Type B pancreatic cell (in vitro differentiated cells): ENCODE data around the gene IFT57. TPM values are rescaled to one million over a fixed set of nuclear protein-coding genes. Genes with fewer than 3 reads are reported as not detected.

Experiments used
- DNase-seq: peaks from one replicate; pipeline ENCODE4 v3.0.0; 2021; ENCODE audit warnings: mixed read lengths; ENCODE audit not compliant: unreplicated experiment; ENCODE audit errors: extremely low spot score
- H3K27ac Mint-ChIP-seq: 2 replicates; pipeline ENCODE4 v1.8.0; 2021; ENCODE audit warnings: mild to moderate bottlenecking, mixed read lengths
- H3K27me3 Mint-ChIP-seq: 2 replicates; pipeline ENCODE4 v1.8.0; 2021; ENCODE audit warnings: mixed read lengths
- H3K36me3 Mint-ChIP-seq: 2 replicates; pipeline ENCODE4 v1.8.0; 2021; ENCODE audit warnings: mixed read lengths
- H3K4me1 Mint-ChIP-seq: one replicate; pipeline ENCODE4 v1.8.0; 2021; ENCODE audit warnings: mixed read lengths; ENCODE audit not compliant: unreplicated experiment
- H3K4me3 Mint-ChIP-seq: 2 replicates; pipeline ENCODE4 v1.8.0; 2021; ENCODE audit warnings: mild to moderate bottlenecking, mixed read lengths
- H3K9me3 Mint-ChIP-seq: 2 replicates; pipeline ENCODE4 v1.8.0; 2021; ENCODE audit warnings: mixed read lengths
- CTCF ChIP-seq: fragments of 200-600 bp; sonication (generic); conservative IDR thresholded peaks from 2 replicates; pipeline ENCODE4 v1.5.0; 2021; ENCODE audit warnings: antibody characterized with exemption, mild to moderate bottlenecking
- total RNA-seq: library from RNA; stranded (reverse); gene quantifications from 2 replicates; pipeline ENCODE4 v1.2.1, GENCODE V29; 2021; ENCODE audit warnings: low replicate concordance

The IFT57 gene
- total RNA-seq, 1 donor from 2014 or later: 95.7 TPM

DNA sequence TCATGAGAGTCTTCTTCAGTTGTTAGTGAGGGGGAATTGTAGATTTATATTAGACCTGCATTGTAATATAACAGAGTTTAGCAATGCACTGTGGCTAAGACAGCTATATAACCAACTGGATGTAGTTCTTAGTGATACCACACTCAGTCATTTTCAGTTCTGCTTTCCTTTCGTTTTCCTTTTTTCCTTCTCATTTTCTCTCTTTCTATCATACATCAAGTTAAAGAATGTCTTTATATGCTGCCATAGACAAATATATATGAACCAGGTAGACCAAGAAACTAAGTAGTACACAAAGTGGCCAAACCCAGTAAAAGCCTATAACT lies 87.7 kb downstream of the IFT57 start:
- H3K9me3 Mint-ChIP-seq: no peaks in the 10 kb centered on the region
- no peak for TF ChIP-seq CTCF
- DNase-seq: no peak
- no peaks in the 10 kb centered on the region for H3K36me3 Mint-ChIP-seq
- H3K4me3 Mint-ChIP-seq: no peak overlapping the region
- no peaks in the 10 kb centered on the region for H3K27me3 Mint-ChIP-seq
- H3K4me1 Mint-ChIP-seq: peaks cover 16% of the 10 kb centered on the region
- no peak overlapping the region for H3K27ac Mint-ChIP-seq

GRCh38 chr3:108133858-108134554 lies 88.2 kb downstream of the IFT57 start:
- H3K4me3 Mint-ChIP-seq: no peak overlapping the region
- no peaks in the 10 kb centered on the region for H3K36me3 Mint-ChIP-seq
- TF ChIP-seq CTCF: no peak
- H3K27ac Mint-ChIP-seq: peak overlapping the region; percentile 90
- no peaks in the 10 kb centered on the region for H3K27me3 Mint-ChIP-seq
- no peak for DNase-seq
- no peaks in the 10 kb centered on the region for H3K9me3 Mint-ChIP-seq
- H3K4me1 Mint-ChIP-seq: peaks cover 16% of the 10 kb centered on the region

- no peak for TF ChIP-seq CTCF
- H3K36me3 Mint-ChIP-seq: no peaks in the 10 kb centered on the region
Measured at GRCh38 chr3:108133048-108133369, 89.2 kb downstream of the IFT57 start.

DNA sequence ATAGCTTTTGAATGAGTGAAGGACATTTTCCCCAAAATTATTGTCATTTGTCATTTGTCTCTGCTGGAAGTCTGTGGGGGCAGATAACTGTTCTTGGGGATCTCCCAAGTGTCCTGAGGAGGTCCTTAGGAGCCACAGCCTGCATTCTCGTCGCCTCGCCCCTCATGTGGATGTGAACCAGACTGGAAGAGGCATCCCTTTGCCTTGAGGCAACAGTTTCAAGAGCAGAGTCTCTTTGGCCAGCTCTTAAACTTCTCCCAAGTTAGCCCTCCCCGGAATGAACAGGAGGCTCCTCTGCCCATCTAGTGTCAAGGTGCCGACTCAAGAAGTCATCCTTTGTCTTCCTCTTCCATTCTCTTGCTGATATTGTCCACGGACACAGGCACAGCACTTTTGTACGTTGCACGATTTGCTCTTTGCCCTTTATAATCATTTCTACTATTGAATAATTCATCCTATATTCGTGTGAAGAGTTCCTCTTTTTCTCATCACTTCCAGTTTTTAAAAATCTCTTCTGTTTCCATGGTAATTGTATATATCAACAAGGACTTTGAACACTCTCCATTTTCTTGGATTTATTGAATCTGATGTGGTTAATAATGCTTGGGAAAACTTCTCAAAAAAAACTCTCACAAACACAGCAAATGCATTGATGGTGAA lies 90.6 kb downstream of the IFT57 start:
- H3K4me3 Mint-ChIP-seq: no peak overlapping the region
- H3K27me3 Mint-ChIP-seq: no peaks in the 10 kb centered on the region
- no peak for TF ChIP-seq CTCF
- H3K36me3 Mint-ChIP-seq: no peaks in the 10 kb centered on the region
- H3K27ac Mint-ChIP-seq: no peak overlapping the region
- H3K9me3 Mint-ChIP-seq: no peaks in the 10 kb centered on the region
- H3K4me1 Mint-ChIP-seq: peaks cover 6% of the 10 kb centered on the region
- no peak for DNase-seq

More at GRCh38 chr3:108133048-108133369, 89.2 kb downstream of the IFT57 start:
- peak overlapping the region; percentile 29 for H3K4me3 Mint-ChIP-seq
- no peak for DNase-seq
- H3K27ac Mint-ChIP-seq: peak overlapping the region; percentile 90
- no peaks in the 10 kb centered on the region for H3K9me3 Mint-ChIP-seq
- H3K4me1 Mint-ChIP-seq: peaks cover 16% of the 10 kb centered on the region
- no peaks in the 10 kb centered on the region for H3K27me3 Mint-ChIP-seq

DNA sequence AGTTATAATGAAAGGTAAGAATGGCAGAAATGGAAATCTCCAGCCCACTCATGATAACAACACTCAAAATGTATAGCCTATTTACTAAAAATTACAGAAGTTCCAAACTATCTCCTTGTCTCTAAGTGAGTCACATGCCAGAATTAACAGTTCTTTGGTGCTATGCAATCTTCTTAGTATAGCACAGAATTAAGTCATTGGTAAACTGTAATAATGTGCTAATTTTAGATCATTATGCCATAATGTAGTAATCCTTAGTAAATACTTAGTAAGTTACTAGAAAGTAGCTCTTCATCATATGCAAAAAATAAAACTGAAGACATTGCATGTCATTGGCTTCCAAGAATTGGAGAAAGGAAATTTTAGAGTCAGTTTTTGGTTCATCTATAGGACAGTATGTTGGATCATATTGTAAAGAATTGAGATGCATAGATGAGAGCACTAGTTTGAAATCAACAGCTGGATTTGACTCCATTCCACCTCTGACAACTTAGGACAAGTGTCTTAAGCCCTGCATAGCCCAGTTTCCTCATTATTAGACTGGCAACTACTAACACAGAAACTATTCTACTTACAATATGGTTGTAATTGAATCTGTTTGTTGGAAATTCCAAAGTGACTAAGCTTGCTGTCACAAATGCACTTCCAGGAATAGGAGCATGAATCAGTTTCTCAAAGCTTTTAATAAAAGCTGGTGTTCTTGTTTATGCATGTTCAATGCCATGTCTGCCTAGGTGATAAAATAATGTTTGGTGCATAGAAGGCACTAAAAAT lies 91.3 kb downstream of the IFT57 start:
- Mint-ChIP-seq H3K4me1 (peaks cover 9% of the 10 kb centered on the region), H3K27me3 (no peaks in the 10 kb centered on the region), H3K27ac (no peak overlapping the region), H3K4me3 (no peak overlapping the region), H3K36me3 (no peaks in the 10 kb centered on the region), H3K9me3 (no peaks in the 10 kb centered on the region)
- DNase-seq: no peak
- TF ChIP-seq CTCF: no peak
